MCF 10A (cell line): ENCODE data around the gene CAMSAP2. TPM values are rescaled to one million over a fixed set of nuclear protein-coding genes. Genes with fewer than 3 reads are reported as not detected.

Experiments
- BruUV-seq: library from RNA; stranded (reverse); fragments of 400-500 nt; replicated peaks from 2 replicates; lab custom pipeline; 2021; lab: Mats Ljungman, UMichigan
- CTCF ChIA-PET: fragments of 300-600 bp; sonication (Branson Sonifier 250); formaldehyde crosslinking; extraction: SDS; loops from one replicate; lab custom pipeline; 2021; ENCODE audit warnings: antibody characterized with exemption, inconsistent platforms; lab: Yijun Ruan, JAX
- POLR2A ChIA-PET: fragments of 300-600, 350-650 bp; sonication (Branson Sonifier 250); formaldehyde crosslinking; extraction: SDS; loops from one replicate; lab custom pipeline; 2020; ENCODE audit warnings: antibody characterized with exemption, inconsistent platforms; lab: Yijun Ruan, JAX
- DNase-seq: peaks from one replicate; pipeline ENCODE4 v3.0.0-alpha.2; 2018; ENCODE audit not compliant: unreplicated experiment
- H3K27ac Mint-ChIP-seq: one replicate; pipeline ENCODE4 v1.8.0; 2022; ENCODE audit warnings: mild to moderate bottlenecking, low read depth, mixed read lengths; ENCODE audit not compliant: unreplicated experiment
- H3K27me3 Mint-ChIP-seq: one replicate; pipeline ENCODE4 v1.8.0; 2022; ENCODE audit warnings: mixed read lengths; ENCODE audit not compliant: insufficient read depth, unreplicated experiment
- H3K36me3 Mint-ChIP-seq: one replicate; pipeline ENCODE4 v1.8.0; 2022; ENCODE audit warnings: mild to moderate bottlenecking, moderate library complexity, mixed read lengths; ENCODE audit not compliant: insufficient read depth, unreplicated experiment
- H3K4me1 Mint-ChIP-seq: one replicate; pipeline ENCODE4 v1.8.0; 2022; ENCODE audit warnings: mixed read lengths; ENCODE audit not compliant: insufficient read depth, unreplicated experiment
- H3K4me3 Mint-ChIP-seq: one replicate; pipeline ENCODE4 v1.8.0; 2022; ENCODE audit warnings: mild to moderate bottlenecking, moderate library complexity, mixed read lengths; ENCODE audit not compliant: unreplicated experiment
- H3K9me3 Mint-ChIP-seq: one replicate; pipeline ENCODE4 v1.8.0; 2022; ENCODE audit warnings: mixed read lengths; ENCODE audit not compliant: unreplicated experiment
- intact Hi-C: fragments of 100-400 bp; cut with micrococcal nuclease; formaldehyde crosslinking; loops from 2 replicates; pipeline ENCODE4 v1.14.1; 2022
- total RNA-seq: library from RNA; stranded (reverse); gene quantifications from 2 replicates; pipeline ENCODE4 v1.2.3, GENCODE V29; 2022
- TF ChIP-seq, protein P1 (sequence below): fragments of 200-600 bp; IDR thresholded peaks from one replicate; pipeline ENCODE4 v1.8.0; 2022; ENCODE audit warnings: antibody characterized with exemption, mild to moderate bottlenecking; ENCODE audit not compliant: unreplicated experiment

The CAMSAP2 gene
- total RNA-seq, 1 experiment from 2014 or later, result 209 TPM

DNA sequence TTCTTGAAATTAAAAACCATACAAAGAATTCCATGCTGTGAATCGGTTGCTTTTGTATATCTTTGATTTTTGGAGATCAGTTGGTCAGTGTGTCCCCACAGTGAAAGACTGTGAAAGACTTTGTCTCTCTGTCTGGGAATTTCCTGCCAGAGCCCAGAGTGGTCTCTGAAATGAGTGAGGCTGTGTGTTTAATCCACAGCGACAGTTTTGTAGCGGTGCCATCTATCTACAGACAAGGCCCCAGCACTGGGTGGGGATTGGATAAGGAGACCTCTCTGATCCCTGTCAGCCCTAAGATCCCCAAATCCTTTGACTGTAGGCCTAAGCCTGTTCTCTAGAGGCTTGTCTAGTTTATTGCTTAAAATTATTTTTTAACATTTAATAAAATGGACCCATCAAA, 144.4 kb downstream of the CAMSAP2 start:
- no peak overlapping the region for H3K27ac Mint-ChIP-seq
- H3K4me3 Mint-ChIP-seq, result no peak overlapping the region
- ChIA-PET CTCF (interaction anchor here (0.6 kb wide), 1 partner anchor 15 kb away, joined by 3 read pairs; no protein-coding TSS in a partner anchor), POLR2A (interaction anchor here (1.2 kb wide), 1 partner anchor 12 kb away, joined by 3 read pairs; the partner anchor contains the start of gene INAVA)
- no peaks in the 10 kb centered on the region for H3K27me3 Mint-ChIP-seq
- H3K36me3 Mint-ChIP-seq, result no peaks in the 10 kb centered on the region
- TF ChIP-seq, protein P1, sequence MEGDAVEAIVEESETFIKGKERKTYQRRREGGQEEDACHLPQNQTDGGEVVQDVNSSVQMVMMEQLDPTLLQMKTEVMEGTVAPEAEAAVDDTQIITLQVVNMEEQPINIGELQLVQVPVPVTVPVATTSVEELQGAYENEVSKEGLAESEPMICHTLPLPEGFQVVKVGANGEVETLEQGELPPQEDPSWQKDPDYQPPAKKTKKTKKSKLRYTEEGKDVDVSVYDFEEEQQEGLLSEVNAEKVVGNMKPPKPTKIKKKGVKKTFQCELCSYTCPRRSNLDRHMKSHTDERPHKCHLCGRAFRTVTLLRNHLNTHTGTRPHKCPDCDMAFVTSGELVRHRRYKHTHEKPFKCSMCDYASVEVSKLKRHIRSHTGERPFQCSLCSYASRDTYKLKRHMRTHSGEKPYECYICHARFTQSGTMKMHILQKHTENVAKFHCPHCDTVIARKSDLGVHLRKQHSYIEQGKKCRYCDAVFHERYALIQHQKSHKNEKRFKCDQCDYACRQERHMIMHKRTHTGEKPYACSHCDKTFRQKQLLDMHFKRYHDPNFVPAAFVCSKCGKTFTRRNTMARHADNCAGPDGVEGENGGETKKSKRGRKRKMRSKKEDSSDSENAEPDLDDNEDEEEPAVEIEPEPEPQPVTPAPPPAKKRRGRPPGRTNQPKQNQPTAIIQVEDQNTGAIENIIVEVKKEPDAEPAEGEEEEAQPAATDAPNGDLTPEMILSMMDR, result no peak
- DNase-seq, result no peak
- BruUV-seq, result no TSS peak
- intact Hi-C loops, result no loop called here
- H3K9me3 Mint-ChIP-seq, result no peaks in the 10 kb centered on the region
- H3K4me1 Mint-ChIP-seq, result peaks cover 6% of the 10 kb centered on the region

DNA sequence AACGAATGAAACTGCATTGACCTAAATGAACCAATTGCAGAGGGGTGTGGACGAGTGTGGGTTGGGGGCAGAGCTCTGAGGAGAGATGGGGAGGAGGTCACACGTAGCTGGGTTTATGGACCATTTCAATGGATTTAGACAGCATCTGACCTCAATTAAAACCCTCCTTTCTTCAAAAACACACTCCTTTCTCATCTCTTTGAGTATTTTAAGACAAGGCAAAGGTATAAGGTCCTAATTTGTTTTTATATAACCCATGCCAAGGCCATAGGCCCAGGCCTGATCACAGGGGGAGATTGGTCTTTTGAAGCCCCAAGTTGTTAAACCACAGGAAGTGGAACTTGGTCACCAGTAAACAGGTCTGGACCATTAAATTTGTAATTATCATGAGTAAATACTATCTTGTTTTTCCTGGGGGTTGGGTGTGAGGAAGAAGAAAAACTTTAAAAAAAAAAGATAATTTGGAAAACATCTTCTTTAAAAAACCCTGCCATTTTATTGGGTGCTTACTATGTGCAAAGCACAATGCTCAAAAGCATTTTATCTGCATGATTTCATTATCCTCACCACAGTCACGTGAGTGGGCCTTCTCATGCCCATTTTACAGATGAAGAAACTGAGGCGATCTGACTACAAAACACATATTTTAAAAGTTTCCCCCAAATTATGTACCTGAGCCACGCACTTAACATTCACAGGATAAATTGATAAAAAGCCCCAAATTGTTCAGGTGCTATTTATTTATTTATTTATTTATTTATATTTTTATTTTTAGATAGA, 147.1 kb downstream of the CAMSAP2 start:
- no peak for DNase-seq
- no peak overlapping the region for H3K27ac Mint-ChIP-seq

DNA sequence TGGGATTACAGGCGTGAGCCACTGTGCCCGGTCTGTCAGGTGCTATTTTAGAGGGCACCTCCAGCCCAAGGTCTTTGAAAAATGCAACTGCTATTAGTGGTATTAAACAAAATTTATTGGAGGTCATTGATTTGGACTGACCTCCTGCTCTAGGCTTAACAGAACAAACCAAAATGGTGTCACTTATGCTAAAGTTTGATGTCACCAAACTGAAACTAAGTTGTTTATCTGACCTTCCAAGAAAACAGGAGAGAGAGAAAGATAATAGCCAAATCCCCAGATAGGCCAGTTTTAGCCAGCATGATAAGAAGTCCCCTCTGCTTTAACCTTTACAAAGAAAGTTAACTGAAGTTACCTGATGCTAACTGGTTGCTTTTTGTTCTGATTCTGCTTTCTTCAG, 147.9 kb downstream of the CAMSAP2 start:
- DNase-seq, result no peak
- Mint-ChIP-seq H3K36me3 (no peaks in the 10 kb centered on the region), H3K27ac (no peak overlapping the region), H3K27me3 (no peaks in the 10 kb centered on the region), H3K4me3 (no peak overlapping the region), H3K9me3 (no peaks in the 10 kb centered on the region), H3K4me1 (peaks cover 28% of the 10 kb centered on the region)
- ChIA-PET CTCF (interaction anchor here (0.5 to 0.9 kb wide), 2 partner anchors 85 to 94 kb away, joined by 3 read pairs; no protein-coding TSS in a partner anchor), POLR2A (interaction anchor here (0.9 kb wide), 1 partner anchor 33 kb away, joined by 3 read pairs; no protein-coding TSS in a partner anchor)
- BruUV-seq, result no TSS peak
- TF ChIP-seq, protein P1, result no peak
- intact Hi-C loops, result no loop called here

More for the DNA sequence above, 147.1 kb downstream of the CAMSAP2 start:
- Mint-ChIP-seq H3K9me3 (no peaks in the 10 kb centered on the region), H3K27me3 (no peaks in the 10 kb centered on the region), H3K4me3 (no peak overlapping the region), H3K4me1 (peaks cover 22% of the 10 kb centered on the region), H3K36me3 (no peaks in the 10 kb centered on the region)
- BruUV-seq, result no TSS peak
- intact Hi-C loops, result no loop called here
- CTCF ChIA-PET, result interaction anchor here (0.6 to 1.1 kb wide), 2 partner anchors 45 to 328 kb away, joined by 3 read pairs; no protein-coding TSS in a partner anchor
- TF ChIP-seq, protein P1, result no peak
- POLR2A ChIA-PET, result interaction anchor here (0.9 kb wide), 1 partner anchor 20 kb away, joined by 6 read pairs; no protein-coding TSS in a partner anchor

DNA sequence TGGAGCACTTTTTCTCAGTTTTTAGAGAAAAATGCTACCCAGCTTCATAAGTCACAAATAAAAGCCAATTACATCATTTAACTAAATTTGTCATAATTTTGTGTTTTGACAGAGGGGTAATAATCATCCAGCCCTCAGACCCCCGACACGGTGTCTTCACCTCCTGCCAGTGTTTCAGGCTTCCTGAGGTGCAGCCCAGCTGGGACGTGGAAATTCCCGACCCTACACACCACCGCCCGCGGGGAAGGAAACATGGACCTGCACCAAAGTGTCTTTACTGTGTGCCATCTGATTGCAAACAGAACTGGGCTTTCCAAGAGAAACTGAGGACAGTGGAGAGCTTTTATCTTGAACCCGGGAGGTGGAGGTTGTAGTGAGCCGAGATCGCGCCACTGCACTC, 148.3 kb downstream of the CAMSAP2 start:
- DNase-seq, result no peak
- intact Hi-C loops, result no loop called here
- Mint-ChIP-seq H3K36me3 (no peaks in the 10 kb centered on the region), H3K4me3 (no peak overlapping the region), H3K9me3 (no peaks in the 10 kb centered on the region), H3K27ac (no peak overlapping the region), H3K4me1 (peaks cover 32% of the 10 kb centered on the region), H3K27me3 (no peaks in the 10 kb centered on the region)
- no TSS peak for BruUV-seq
- ChIA-PET CTCF (interaction anchor here (0.5 to 0.9 kb wide), 2 partner anchors 84 to 95 kb away, joined by 3 read pairs; no protein-coding TSS in a partner anchor), POLR2A (interaction anchor here (0.9 kb wide), 1 partner anchor 32 kb away, joined by 3 read pairs; no protein-coding TSS in a partner anchor)
- TF ChIP-seq, protein P1, result no peak
